GM19238 (cell line): Measurements from ENCODE around the gene CDH9.
"Not testable (repeated sequence)": the region's sequence is repeated elsewhere in the genome, so short reads cannot be mapped to it uniquely, and the experiment has no call there.

Experiments used
- DNase-seq: peaks from one replicate; pipeline ENCODE4 v3.0.0; 2011; ENCODE audit warnings: low spot score; ENCODE audit not compliant: insufficient read length

CDH9 gene

DNA sequence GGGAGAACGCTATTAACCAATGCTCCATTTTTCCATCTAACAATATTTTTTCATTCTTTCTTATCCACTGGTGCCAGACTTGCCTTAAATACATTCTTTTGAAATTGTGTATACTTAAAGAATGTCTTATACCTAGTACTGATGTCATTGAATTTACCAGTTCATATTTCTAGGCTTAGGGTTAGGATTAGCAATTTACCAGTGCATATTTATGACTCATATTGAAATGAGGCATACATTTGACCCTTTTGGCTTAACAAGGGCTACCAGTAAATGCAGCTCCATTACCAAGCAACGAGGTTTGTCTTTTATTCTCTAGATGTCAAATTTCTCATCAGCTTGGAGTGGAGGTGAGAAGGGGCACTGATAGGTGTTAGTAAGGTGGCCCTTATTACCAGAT is 89.5 kb downstream of the CDH9 start:
- DNase-seq: no peak

DNA sequence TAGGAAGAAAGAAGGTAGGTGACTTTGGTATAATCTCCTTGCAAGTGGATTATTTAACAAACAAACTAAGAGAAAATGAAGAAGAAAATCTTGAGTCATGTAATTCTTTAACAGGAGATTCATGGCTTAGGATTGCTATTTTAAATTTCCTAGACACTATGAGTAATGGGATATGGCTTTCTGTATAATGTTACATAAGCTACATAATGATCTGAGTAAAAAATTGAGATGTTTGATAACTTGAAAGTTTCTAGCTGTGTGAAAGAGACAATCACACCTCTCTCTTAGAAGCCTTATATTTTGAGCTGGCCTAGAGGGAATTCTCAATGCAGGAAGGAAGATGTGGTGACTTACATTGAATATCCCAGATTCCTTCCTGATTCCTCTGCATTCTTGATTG is 92.5 kb downstream of the CDH9 start:
- no peak for DNase-seq

DNA sequence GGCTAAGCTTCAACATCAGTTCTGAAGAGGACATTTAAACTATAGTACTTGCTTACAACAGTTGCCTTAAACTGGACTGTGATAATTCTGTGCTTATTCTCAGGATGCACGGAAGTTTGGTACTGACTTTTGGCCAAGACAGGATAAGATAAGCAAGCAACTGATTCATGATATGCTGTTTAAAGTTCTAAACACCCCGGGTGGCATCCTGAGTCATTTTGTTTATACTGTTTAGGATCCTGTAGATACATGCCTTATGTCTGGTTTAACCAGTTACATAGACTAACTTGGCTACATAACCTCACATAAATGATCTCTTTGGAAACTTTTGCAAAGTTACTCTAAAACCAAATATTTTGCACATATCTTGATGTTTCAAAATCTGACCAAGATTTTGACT is 95.9 kb downstream of the CDH9 start:
- no peak for DNase-seq

DNA sequence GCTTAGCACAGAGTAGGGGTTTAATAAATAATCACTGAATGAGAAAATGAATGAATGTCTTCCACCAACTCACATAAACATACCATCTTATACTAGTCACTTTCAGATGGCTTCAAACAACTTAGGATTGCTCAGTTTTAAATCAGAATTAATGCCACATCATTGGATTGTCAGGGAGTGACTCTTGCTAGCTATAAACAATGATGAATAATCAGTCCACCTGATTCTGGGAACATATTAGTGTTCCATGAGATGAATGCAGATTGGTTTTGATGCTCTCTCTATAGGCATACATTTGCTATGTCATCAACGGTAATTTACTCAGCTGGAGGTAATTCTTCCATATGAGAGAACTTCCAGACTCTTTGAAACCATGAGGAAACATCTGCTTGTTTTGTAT is 97.4 kb downstream of the CDH9 start:
- no peak for DNase-seq

DNA sequence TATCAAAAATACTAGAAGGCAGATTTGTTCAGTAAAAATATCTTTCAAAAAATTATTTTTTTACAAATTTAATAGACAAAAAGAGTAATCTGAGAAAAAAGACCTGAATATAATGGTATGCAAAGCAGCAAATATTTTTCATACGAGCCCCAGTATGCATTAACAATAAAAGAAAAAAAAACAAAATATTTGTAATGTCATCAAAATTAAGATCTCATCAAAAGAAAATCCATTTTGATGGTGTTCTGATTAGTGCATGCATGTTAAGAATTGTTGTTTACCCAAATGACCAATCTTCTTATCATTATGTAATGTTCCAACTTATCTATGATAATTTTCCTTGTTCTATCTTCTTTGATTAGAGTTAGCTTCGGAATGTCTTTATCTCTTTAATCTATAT is 106.1 kb downstream of the CDH9 start:
- no peak for DNase-seq

DNA sequence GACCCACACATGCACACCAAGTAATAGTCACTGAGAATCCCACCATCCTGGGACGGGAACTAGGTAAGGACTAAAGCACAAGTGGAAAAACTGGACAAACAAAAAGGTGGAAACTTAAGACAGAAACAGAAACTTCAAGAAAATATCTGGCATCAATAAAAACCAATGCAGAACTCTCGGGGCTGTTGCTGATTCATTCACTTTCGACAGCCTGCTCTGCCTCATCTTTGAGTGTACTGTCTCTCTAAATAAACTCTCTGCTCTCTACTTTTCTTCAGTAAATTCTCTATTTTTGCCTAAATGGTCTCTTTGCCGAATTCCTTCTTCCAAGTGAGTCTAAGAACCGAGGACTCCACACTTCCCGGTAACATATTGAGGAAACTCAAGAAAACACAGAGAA is 116.9 kb downstream of the CDH9 start:
- no peak for DNase-seq

DNA sequence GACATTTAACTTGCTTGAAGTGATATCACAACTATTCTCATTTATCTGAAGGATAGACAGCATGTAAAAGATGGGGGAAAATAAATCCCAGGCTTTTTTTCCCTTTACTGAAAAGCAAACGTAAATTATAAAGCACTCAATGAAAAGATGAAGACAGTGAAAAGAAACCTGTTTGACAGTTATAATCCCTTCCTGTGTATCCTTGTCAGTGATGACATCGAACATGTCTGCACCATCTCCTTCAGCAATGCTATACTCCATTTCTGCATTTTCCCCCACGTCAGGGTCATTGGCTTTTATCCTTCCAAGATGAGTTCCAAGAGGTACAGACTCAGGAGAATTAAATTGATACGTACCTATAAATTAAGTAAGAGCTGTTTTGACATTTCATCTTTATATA is 134.9 kb downstream of the CDH9 start:
- DNase-seq: no peak

DNA sequence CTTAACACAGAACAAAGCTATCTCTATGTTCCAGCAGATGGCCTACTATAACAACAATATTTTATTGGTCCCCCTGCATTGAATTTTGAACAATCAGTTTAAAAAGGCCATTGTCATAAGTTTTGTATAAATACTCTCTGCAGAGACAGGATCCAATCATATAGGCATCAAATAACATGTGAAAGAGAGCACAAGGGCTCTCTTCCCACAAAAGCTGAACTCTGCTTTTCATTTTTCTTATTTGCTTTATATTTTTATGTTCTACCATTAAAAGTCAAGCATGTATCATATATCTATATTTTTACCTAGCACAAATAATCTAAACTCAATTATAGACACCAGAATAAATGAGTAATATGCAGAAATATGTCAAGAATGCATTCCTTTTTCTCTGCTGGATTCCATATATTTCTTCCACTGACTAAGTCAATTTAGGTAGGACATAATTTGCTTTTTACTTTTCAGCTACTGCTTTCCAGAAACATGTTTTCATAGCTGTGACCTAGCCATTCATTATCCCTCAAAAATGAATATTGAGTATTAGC is 143.6 kb downstream of the CDH9 start:
- DNase-seq: no peak

DNA sequence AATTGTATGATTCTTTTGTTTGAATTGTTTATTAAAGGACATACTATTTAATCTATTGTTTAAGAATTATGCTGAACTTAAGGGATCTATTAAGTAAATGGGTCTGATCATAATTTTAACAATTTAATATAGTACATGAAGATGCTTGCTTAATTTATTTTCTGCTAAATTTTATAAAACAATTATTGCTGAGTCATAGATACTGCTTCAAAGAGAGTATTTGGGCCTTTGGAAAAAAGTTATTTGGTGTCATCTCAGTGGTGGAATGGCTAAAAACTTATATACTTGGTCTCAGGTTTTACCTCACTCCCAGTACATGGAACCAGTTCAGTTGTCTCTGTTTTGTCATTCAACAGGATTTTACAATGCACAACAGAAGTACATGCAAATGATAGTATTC is 145.3 kb downstream of the CDH9 start:
- no peak for DNase-seq

DNA sequence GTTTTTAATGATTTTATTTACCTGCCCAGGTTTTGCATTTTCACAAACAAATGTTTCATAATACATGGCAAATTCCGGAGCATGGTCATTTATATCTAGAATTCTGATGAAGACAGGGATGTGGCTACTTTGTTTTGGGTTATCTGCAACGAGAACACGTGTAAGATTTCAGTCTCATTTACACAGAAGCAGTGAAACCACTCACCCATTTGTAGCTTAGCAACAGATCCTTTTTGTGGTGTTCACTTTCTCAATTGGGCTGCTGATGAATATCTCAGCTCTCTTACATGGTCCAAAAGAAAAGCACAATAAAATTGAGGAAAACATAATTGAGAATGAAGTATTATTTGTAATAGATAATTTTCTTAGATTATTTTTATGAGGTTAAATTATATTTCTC is 148.6 kb downstream of the CDH9 start:
- no peak for DNase-seq

DNA sequence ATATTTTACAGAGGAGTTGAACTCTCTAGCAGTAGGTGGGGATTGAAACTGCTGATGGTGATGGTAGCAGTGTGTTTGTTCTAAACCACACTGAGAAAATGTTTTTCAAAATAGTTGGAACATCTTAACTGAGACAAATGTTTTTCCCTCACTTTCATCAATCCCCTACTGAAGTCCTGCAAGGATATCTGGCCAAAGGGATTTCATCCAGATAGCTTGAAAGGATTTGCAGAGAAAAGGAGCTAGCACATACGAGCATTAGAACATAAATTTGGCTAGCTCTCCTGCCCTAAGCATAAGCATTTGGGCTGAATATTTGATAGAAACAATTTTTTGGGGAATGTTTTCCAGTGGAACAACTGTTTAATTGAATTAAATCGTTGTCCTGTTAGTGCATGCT is 153.9 kb downstream of the CDH9 start:
- DNase-seq: no peak

DNA sequence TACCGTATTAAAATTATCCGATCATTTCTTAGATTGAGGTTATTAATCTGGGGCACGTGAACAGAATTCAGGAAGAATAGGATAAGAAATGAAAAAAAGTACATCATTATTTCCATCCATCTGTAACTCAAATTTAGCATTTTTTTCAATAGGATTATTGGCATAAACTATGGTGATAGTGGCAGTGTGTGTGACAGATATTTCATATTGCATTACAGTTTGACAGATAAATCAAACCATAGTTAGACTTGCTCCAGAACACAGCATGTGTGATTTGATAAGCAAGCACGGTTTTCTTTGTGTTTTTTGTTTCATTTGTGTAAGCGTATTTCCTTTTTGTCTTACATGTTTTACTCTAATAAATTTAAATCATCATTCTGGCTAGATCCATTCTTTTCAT is 155.0 kb downstream of the CDH9 start:
- no peak for DNase-seq

DNA sequence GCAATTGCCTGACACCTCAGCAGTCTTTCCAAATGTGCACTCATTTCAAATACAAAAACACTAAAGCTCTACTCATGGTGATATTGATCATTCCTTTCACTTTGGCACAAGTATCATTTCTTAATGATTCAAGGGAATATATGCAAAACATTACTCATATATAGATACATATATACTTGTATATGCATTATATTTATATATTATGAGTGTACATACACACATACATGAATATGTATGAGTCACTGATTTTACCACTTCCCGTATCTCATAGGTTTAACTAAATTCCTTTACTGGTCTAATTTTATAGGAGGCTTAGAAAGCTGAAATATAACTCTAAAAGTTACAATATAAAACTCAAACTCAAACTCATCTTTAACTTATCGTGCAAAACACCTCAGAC is 156.5 kb downstream of the CDH9 start:
- DNase-seq: no peak

DNA sequence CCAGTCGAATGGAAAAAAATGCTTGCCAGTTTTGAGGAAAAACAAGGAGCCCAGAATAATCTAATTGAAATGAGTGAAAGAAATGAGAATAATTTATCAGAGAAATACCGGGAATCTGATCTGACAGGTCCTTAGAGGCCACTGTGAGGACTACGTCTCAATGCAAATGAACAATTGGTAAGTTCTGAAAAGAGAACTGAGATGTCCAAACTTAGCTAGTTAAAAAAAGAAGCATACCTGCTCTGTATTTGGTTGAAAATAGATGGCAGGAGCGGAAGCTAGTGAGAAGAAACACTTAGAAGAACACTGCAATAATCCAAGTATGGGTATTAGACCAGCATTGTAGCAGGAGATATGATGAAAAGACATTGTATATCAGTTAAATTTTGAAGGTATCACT is 161.2 kb downstream of the CDH9 start:
- DNase-seq: no peak

DNA sequence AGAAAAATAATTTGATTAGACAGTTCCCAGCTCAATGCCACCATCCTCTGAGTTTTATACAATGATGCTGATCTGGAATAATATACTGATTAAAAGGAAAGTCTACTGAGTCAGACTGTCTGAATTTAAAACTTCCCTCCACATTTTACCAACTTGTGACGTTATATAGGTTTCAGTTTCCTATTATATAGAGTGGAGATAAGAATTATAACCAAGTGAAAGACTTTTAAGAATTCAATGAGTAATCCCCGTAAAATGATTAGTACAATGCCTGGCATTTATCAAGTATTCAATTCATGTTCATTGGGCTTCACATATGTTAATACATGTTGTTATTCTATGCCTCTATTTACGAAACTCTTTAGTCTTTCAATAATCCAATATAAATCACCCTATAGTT is 166.0 kb downstream of the CDH9 start:
- DNase-seq: no peak

DNA sequence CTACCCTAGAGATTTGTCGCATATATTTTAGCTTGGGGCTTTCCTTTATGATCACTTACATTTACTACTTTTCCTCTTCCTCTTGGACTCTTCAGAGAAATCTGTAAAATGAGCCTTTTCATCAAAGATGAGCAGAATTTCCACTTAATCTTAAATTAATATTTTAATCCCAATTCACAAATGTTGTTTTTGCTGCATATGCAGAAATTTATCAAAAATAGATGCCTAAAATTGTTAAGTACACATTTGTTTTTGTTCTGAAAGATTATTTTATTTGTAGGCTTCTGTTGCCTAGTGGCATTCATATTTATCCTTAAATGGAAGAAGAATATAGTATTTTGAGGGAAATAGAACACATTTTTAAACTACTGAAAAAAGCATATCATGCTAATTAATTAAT is 168.6 kb downstream of the CDH9 start:
- no peak for DNase-seq

DNA sequence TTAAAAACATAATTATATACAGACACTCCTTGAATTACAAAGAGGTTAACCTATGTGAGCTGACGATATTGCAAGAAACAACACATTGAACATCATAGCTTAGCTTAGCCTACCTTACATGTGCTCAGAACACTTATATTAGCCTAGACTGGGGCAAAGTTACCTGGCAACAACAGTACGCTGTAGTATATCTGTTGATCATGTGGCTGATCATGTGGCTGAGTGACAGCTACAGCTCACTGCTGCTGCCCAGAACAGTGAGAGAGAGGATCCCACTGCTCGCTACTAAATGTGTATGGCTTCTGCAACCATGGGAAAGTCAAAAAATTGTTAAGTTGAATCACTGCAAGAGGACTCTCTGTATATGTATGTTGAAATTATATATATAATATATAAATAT is 169.9 kb downstream of the CDH9 start:
- DNase-seq: no peak

DNA sequence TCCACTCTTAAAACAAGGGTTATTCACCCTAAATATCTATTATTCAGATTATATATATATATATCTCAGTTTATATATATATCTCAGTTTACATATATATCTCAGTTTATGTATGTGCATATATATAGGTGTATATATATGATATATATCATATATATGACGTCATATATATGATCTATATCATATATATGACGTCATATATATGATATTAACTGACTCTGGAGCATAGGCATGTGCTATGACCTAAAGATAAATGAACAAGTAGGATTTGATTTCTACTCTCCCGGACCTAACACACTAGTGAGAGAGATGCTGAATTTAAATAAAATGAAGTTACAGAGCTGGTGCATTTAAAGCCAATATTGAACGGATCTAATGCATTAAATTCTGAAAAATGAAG is 174.3 kb downstream of the CDH9 start:
- no peak for DNase-seq

DNA sequence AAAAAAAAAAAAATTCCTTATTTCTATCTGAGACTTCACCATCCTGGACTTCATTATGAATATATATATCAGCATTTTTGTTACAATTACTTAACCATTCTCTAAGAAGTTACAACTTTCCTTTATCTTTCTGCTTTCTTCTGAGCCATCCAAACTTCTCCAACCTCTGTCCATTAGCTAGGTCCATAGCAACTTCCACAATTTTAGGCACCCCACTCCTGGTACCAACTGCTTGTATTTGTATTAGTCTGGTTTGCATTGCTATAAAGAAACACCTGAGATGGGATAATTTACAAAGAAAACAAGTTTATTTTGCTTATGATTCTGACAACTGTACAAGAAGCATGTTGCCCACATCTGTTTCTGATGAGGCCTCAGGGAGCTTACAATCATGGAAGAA is 182.1 kb downstream of the CDH9 start:
- no peak for DNase-seq

DNA sequence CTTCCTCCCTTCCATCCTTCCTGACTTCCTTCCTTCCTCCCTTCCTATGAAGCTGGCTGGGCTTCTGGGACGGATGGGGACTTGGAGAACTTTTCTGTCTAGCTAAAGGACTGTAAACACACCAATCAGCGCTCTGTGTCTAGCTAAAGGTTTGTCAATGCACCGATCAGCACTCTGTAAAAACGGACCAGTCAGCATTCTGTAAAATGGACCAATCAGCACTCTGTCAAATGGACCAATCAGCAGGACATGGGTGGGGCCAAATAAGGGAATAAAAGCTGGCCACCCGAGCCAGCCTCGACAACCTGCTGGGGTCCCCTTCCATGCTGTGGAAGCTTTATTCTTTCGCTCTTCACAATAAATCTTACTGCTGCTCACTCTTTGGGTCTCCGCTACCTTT is 185.9 kb downstream of the CDH9 start:
- DNase-seq: not testable (repeated sequence)

DNA sequence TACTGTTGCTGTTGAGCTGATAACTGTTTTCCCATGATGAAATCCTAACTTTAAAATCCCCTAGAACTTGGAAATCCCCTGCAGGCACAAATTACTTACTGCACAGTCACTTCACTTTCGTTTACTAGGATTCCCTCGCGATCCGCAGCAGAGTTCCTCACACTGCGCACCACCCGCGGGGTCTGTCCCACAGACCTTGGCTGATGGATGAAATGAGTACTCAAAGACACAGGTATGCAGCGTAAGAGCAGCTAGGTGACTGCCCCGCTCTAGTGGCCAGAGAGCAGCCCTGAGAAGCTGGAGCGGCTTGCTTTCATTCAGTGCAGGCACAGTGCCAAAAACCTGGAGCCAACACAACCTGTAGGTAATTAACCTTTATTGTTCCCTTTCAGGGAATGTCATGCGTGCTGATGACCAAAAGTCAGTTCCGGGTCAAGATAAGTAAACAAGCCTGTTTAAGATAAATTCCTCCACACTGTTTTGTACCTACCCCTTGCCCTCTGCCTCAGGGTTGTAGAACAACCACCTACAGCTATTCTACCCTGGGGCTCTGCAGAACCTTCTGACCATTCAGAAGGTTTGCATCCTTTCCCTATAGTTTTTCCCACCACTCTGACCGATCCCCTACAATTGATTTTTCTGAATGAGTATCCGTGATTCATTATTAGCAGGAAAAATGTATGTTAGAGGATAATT is 191.2 kb downstream of the CDH9 start:
- DNase-seq: no peak

DNA sequence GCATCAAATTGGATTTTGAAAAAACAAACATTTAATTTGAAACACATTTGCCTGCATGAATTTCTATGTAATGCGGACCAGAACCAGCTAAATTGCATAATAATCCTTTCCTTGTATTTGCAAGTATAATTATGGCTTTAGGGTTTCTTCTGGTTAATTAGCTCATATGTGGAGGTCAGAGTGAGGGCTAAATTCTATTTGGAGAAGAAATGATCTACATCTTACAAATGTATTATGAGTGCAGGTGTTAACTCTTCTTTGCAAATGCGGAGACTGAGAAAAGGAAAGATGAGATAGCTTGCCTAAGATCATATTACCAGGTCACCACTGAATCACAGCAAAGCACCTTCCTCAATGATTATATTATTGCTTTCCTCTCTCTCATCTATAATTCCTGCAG is 194.7 kb downstream of the CDH9 start:
- DNase-seq: no peak

DNA sequence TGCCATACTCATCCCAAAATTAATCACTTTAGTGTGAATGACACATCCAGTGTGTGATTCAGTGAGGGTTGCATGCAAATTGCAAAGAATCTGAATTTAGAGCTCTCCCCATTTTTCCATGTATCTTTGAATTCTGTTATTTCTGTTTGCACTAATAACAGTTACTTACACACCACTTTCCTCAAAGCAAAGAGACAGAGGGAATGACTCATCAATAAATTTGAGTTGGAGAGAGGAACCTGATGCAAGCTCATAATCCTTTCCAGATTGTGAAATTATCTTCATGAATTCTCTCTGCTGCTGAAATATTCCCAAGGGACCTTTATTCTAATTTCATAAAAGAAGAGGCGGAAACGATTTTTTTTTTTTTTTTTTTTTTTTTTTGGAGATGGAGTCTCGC is 204.8 kb downstream of the CDH9 start:
- DNase-seq: no peak
